ENCODE measurements around the gene CAPG.
"Not testable (repeated sequence)": the region's sequence is repeated elsewhere in the genome, so short reads cannot be mapped to it uniquely, and the experiment has no call there.

The CAPG gene
- 810 to 1,733 (median 1,204) reads per million in 17 experiments for total RNA-seq

DNA sequence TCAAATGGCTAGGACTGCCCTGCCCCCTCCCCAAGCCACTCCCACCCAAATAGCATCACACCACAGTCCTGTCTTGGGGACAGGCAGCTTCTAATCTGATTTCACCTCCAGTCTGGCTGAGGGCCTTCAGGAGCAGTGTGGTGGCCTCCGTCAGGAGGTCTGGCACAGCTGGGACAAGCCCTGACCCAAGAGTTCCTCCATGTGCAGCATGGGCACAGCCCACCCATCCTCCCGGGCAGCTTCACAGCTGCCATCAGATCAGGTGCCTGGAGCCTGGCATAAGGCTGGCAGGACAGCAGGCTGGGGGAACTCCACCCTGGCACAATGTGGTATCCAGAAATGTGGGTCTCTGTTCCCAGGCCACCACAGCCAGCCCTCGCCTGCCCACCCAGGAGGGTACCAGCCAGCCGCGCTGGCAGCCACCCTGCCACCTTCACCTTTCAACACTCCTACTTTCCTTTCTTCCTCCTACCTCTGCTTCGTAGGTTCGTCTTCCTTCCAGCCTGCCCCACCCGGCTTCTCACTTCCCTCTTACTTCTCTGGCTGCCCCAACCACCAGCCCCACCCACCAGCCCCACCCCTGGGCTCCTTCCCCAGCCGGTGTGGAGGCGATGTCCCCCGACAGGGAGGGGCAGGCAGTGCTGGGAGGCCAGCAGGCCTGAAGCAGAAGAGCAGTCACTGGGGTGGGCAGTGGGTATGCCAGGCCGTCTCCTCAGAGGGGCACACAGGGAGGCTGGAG is at the start of gene CAPG:
Gene CAPG, minus strand, starts transcription at position 522 of the 739 bp plus-strand sequence. CDS start 8,221 bp downstream, outside the sequence.
- DNase-seq, result peak; percentile 77 to 91 (median 86)

- no peak for DNase-seq
These were observed 49.6 kb upstream of the CAPG start for GRCh38 chr2:85459771-85460170.

DNA sequence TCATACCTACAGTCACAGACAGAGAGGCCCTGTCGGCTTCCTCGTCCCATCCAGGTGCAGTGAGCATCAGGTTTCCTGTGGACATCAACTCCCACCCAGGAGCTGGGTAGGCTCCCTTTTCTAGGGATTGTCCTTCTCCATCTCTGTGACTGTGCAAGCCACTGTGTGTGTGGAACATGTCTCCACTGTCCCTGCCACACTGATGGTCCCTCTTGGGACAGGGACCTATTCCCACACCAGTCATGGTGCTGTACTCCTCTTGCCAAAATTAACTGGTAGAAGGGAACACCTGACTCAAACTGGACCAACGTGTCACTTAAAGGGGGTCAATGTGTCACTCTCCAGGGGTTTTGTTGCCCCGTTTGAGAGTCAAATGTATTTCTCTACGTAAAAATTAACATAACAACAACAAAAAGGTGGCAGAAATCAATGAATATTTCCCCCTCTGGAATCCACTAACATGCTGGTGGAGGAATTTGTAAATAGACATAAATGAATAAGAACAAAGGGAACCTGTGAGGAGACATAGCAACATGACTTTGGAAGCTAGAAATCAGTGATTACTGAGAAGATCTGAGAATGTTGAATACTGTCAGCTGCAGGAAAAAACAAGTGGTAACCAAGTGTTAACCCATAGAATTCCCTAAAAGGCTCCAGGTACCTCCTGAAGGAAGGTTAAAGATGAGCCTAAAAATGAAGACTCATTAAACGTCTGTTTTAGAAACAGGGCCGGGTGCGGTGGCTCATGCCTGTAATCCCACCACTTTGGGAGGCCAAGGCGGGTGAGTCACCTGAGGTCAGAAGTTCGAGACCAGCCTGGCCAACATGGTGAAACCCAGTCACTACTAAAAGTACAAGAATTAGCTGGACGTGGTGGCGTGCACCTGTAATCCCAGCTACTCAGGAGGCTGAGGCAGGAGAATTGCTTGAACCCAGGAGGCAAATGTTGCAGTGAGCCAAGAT is 48.7 kb upstream of the CAPG start:
- no peak for DNase-seq

- no peak for DNase-seq
These were observed 47.7 kb upstream of the CAPG start for GRCh38 chr2:85457877-85458316.

- DNase-seq, result no peak
These were observed 46.9 kb upstream of the CAPG start for GRCh38 chr2:85457043-85457442.

- no peak for DNase-seq
These were observed 45.5 kb upstream of the CAPG start for GRCh38 chr2:85455552-85456090.

DNA sequence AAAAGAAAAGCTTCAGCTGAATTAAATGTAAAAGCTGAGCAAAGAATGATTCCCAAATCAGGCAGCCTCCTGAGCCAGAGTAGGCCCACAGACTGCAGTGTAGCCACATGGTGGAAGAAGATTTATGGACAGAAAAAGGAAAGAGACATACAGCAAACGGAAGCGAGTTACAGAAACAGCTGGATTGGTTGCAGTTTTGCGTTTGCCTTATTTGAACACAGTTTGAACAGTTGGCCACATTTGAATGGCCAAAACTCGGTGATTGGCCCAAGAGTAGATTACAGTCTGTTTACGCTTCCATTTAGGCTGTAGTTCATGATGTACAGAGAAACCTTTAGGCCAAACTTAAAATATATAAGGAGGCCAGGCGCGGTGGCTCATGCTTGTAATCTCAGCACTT is 43.4 kb upstream of the CAPG start:
- no peak for DNase-seq

DNA sequence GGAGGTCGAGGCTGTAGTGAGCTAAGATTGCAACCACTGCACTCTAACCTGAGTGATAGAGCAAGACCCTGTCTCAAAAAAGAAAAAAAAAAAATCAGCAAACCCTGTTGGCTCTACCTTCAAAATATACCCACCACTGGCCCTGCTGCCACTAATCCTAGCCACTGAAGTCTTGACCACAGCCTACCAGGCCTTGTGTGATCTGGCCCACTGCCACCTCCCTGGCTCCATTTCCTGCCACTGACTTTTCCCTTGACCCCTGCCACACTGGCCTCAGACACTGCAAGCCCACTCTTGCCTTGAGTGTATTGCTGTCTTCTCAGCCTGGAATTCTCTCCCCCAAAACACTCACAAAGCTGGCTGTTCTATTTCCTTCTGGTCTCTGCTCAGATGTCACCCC is 42.1 kb upstream of the CAPG start:
- DNase-seq, result no peak

GRCh38 chr2:85449214-85449588 is 39.0 kb upstream of the CAPG start:
- DNase-seq, result no peak

- no peak for DNase-seq
These were observed 38.5 kb upstream of the CAPG start for GRCh38 chr2:85448461-85449213.

- DNase-seq, result no peak
These were observed 37.0 kb upstream of the CAPG start for GRCh38 chr2:85447222-85447585.

DNA sequence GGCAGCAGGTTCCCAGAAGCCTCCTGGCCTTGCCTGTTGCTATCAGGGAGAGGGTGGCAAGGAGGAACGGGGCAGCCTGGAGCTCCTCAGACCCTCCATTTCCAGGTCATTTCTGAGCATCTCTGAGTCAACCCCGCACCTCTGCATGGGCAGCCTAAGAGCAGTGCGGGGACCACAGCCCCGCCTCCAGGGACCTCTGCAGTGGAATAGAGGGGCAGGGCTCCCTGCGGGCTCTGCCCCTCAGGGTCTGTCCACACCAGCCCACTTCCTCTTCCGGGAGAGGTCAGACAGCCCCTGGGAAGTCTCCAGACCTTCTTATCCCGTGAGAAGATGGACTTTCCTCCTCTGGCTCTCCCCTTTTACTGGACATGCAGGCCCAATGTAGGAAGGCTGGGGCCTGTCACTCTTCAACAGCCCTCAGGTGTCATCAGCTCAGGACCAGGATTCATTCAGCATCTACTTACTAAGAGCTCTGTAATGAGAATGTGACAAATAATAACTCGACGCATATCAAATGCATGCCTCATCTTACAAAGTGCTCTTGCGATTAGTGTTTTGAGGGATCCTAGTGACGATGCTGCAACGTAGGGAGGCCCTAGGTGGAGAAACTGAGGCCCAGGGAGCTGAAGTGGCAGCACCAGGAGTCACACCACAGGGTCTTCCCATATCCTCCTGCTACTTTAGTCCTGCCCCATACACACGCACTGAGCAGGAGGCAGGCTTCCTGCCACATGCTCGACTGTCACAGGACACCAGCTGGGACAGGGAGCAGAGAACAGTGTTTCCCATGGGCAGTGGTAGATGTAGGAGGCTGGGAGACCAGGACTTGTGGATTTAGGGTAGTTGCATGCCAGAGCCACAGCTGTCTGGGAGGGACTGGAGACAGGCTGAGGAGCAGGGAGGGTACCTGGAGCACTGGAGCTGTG is 36.4 kb upstream of the CAPG start:
- DNase-seq, result no peak

DNA sequence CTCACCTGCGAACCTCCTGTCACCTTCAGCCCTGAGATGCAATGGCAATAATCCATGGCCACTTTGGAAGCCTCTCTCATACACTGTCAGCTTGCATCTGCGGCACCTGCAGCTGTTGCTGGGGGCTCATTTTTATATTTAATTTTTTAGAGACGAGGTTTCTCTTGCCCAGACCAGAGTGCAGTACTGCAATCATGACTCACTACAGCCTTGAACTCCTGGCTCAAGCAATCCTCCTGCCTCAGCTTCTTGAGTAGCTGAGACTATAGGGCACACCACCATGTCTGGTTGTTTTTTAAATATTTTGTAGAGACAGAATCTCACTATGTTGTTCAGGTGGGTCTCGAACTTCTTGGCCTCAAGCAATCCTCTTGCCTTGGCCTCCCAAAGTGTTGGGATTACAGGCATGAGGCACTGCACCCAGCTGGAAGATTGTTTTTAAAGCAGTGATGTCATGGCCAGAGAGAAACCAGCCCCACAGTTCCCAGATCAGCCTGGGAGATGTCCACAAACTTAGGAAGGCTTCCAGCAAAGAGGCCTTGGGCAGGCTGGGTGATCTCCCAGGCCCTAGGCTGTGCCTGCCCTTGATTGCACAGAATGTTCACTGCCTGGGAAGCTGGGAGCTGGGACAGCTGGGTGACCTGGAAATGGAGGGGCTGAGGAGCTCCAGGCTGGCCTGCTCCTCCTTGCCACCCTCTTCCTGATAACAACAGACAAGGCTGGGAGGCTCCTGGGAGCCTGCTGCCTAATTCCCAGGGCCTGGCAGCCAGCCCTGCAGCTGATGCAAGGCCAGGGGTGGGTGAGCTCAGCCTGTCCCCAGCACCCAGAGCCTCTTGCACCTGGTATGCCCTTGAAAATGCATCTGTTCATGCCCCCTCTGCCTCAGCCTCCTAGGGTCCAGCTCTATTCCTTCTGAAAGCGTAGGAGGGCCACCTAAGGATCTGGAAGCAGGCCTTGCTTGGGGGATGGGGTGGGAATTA is 35.4 kb upstream of the CAPG start:
- peak in 1 of 4 experiments; percentile 48 for DNase-seq

DNA sequence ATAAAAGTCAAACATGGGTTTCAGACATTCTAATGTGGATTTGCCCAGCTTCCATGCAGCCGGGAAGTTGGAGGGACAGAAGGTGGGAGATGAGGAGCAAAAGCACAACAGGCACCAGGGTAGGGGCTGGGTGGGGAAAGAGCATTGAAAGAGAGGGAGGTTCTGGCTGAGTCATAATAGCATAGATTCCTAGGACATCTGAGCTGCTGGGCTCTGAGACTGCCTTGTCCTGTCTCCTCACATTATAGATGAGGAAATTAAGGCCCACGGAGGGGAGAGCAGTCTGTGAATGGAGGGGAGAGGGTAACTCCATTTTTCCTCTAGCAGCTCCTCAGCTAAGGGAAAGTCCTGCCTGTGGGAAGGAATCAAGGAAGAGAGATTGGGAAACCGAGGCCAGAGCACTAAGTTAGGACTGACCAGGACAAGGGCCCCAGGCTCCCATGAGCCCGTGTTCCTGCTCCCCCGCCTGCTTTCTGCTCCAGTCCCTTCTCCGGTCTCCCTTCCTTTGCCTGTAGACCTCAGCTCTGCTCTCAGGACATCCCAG is 34.5 kb upstream of the CAPG start:
- DNase-seq, result no peak

DNA sequence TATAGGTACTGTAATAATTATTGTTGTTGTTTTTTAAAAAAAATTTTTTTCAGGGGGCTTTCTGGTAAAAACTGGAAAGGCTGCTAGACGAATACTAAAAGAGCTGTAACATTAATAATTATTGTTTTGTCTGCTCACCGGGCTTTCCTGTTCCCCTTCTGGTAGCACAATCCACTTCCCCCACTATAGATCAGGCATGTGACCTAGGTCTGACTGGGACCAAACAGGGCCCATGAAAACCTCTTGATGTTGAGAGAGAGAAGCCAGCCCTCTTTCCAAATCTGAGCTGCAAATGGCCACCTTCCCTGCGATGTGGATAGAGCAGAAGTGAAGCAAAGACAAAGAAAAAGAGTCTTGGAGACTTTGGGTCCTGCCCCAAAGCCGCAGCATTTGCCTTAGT is 31.7 kb upstream of the CAPG start:
- peak; percentile 64 to 80 (median 77) for DNase-seq

DNA sequence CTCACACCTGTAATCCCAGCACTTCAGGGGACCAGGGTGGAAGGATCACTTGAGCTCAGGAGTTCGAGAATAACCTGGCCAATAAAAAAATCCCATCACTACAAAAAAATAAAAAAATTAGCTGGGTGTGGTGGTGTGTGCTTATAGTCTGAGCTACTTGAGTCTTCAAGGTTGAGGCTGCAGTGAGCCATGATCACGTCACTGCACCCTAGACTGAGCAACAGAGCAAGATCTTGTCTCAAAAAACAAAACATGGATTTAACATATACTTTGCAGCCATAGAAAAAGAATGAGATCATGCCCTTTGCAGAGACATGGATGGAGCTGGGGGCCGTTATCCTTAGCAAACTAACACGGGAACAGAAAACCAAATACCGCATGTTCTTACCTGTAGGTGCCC is 30.6 kb upstream of the CAPG start:
- no peak for DNase-seq

DNA sequence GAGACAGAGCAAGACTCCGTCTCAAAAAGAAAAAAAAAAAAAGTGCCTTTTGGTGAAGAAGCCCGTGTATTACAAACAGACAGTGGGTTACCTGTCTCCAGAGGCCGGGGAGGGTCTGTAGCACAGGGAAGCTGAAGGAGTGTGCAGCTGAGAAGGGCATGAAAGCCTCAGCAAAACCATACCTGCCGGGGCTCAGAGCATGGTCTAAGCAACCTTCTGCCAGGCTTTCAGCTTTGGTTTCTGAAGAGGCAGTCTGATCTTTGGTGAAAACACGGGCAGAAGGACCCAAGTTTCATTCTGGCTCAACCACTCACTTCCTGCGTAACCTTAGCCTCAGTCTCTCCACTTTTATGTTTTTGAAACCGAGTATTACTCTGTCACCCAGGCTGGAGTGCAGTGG is 29.8 kb upstream of the CAPG start:
- no peak for DNase-seq

DNA sequence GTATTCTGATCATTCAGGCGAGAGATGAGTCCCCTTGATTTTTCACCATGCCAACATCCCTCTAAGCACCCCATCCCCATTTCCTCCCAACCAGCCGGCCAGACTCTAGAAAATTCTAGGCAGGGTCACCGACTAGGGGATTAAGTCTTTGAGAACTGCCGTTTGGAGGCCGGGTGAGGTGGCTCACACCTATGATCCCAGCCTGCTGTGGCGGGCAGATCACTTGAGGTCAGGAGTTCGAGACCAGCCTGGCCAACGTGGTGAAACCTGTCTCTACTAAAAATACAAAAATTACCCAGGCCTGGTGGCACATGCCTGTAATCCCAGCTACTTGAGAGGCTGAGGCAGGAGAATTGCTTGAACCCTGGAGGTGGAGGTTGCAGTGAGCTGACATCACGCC is 29.4 kb upstream of the CAPG start:
- DNase-seq, result not testable (repeated sequence)

- no peak for DNase-seq
These were observed 28.9 kb upstream of the CAPG start for GRCh38 chr2:85439025-85439472.

Measured in suppressor macrophage (primary cell).